ENCODE measurements around the gene CDC25A.

Gene CDC25A

DNA sequence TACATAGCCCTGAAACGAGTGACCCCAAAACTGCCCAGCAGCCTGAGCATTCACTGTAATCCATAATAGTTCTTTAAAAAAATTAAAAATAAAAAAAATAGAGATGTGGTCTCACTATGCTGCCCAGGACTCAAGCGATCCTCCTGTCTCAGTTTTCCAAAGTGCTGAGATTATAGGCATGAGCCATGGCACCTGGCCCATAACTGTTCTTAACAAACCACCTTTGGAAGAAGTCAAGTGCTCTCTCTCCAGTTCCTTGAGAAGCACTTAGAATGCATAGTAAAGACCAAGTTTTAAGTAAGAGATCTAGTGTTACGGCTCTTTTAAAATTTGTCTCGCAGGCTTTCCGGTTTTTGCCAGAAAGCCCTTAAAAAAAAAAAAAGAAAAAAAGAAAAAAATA is 8.2 kb downstream of the CDC25A start:
- TF ChIP-seq ZFP30 (CRISPR knock-in tag; IDR thresholded peaks at IDR 0.05) (no peak), ZFP3 (CRISPR knock-in tag; IDR thresholded peaks at IDR 0.05) (no peak), ZNF70 (CRISPR knock-in tag; IDR thresholded peaks at IDR 0.05) (no peak), OSR1 (CRISPR knock-in tag; IDR thresholded peaks at IDR 0.05) (no peak), ISL1 (CRISPR knock-in tag; IDR thresholded peaks at IDR 0.05) (no peak), PPARA (CRISPR knock-in tag; IDR thresholded peaks at IDR 0.05; ENCODE audit: borderline replicate concordance) (no peak)
- no peak for ATAC-seq

DNA sequence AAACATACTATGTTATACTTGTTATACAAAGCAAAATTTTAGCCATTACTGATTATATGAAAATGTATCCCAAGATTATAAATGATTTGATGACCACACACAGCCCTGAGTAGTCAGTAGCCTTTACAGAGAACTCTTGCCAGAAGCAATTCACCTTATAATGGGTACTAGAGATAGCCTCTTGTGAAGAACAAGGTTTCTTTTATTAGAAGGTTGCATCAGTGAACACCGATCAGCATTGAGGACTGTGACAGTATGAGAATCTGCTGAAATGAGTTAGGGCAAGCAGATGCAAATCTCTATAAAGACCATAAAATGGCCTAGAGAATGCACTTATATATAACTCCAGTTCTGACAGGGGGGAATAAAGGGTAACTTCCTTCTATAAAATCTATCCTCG is 10.1 kb downstream of the CDC25A start:
- no peak for ATAC-seq
- TF ChIP-seq, protein P1, sequence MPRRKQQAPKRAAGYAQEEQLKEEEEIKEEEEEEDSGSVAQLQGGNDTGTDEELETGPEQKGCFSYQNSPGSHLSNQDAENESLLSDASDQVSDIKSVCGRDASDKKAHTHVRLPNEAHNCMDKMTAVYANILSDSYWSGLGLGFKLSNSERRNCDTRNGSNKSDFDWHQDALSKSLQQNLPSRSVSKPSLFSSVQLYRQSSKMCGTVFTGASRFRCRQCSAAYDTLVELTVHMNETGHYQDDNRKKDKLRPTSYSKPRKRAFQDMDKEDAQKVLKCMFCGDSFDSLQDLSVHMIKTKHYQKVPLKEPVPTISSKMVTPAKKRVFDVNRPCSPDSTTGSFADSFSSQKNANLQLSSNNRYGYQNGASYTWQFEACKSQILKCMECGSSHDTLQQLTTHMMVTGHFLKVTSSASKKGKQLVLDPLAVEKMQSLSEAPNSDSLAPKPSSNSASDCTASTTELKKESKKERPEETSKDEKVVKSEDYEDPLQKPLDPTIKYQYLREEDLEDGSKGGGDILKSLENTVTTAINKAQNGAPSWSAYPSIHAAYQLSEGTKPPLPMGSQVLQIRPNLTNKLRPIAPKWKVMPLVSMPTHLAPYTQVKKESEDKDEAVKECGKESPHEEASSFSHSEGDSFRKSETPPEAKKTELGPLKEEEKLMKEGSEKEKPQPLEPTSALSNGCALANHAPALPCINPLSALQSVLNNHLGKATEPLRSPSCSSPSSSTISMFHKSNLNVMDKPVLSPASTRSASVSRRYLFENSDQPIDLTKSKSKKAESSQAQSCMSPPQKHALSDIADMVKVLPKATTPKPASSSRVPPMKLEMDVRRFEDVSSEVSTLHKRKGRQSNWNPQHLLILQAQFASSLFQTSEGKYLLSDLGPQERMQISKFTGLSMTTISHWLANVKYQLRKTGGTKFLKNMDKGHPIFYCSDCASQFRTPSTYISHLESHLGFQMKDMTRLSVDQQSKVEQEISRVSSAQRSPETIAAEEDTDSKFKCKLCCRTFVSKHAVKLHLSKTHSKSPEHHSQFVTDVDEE (CRISPR knock-in tag; IDR thresholded peaks at IDR 0.05): no peak
- TF ChIP-seq TCF4 (CRISPR knock-in tag; IDR thresholded peaks at IDR 0.05; ENCODE audit: borderline replicate concordance) (no peak), ZNF565 (CRISPR knock-in tag; conservative IDR thresholded peaks at IDR 0.05; ENCODE audit: low read depth) (no peak), ZFP3 (CRISPR knock-in tag; IDR thresholded peaks at IDR 0.05) (no peak), ISL1 (CRISPR knock-in tag; IDR thresholded peaks at IDR 0.05) (no peak), ZNF8 (CRISPR knock-in tag; IDR thresholded peaks at IDR 0.05) (no peak)
- TF ChIP-seq, protein P2, sequence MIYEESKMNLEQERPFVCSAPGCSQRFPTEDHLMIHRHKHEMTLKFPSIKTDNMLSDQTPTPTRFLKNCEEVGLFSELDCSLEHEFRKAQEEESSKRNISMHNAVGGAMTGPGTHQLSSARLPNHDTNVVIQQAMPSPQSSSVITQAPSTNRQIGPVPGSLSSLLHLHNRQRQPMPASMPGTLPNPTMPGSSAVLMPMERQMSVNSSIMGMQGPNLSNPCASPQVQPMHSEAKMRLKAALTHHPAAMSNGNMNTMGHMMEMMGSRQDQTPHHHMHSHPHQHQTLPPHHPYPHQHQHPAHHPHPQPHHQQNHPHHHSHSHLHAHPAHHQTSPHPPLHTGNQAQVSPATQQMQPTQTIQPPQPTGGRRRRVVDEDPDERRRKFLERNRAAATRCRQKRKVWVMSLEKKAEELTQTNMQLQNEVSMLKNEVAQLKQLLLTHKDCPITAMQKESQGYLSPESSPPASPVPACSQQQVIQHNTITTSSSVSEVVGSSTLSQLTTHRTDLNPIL (CRISPR knock-in tag; IDR thresholded peaks at IDR 0.05; ENCODE audit: low read depth): no peak

DNA sequence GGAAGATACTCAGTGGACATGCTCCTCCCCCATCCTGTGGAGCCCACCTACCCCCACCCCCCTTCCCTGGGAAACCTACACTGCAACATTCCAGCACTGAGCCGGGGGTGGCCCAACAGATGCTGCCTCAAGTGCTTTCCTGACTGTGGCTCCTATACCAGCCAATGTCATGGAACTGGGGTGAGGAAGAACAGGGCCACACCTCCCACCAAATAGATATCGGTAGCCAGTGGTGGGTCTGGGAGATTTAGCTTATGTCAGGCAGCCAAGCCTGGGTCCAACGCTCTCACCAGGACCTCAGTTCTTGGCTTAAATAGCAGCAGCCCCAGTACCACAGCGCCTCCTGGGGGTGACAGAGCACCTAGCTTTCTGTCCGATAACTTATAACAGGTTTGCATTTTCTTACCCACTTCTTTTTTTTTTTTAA is 30.3 kb downstream of the CDC25A start:
- ATAC-seq: peak; percentile 64
- TF ChIP-seq RARB (CRISPR knock-in tag; IDR thresholded peaks at IDR 0.05) (no peak), ZNF8 (CRISPR knock-in tag; IDR thresholded peaks at IDR 0.05) (no peak)

DNA sequence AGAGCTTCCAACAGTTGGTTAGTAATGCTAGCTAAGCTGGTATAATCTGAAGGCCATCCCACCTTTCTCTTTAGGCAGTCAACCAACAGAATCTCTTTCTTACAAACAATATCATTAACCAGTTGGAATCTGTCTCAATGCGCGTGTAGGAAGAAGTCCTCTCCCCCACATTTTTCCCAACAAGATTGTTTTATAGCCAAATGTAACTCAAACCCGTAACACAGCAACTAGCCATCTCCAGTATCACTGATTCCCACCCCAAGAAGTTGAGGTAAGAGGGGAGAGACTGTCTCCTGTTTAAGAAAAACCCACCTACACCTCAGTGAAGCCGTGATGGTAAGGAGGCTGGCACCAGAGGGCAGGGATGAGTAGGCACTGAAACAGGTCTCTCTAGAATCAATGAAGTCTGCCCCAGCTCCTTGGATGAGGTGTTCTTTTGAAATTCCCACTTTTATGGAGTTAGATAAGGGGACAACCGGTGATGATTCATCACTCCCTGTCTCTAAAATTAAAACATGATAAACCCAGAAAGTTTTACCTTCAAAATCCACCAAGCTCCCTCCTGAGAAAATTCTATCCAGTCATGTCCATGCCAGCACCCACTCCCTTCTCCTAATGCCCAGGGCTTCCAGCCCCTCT is 30.9 kb downstream of the CDC25A start:
- ATAC-seq: no peak
- TF ChIP-seq BACH2 (CRISPR knock-in tag; IDR thresholded peaks at IDR 0.05; ENCODE audit: borderline replicate concordance) (no peak), ZNF565 (CRISPR knock-in tag; conservative IDR thresholded peaks at IDR 0.05; ENCODE audit: low read depth) (no peak), TOX (CRISPR knock-in tag; IDR thresholded peaks at IDR 0.05; ENCODE audit: borderline replicate concordance) (no peak), ESRRG (CRISPR knock-in tag; IDR thresholded peaks at IDR 0.05) (no peak), OSR1 (CRISPR knock-in tag; IDR thresholded peaks at IDR 0.05) (no peak)
- TF ChIP-seq, protein P1 (CRISPR knock-in tag; IDR thresholded peaks at IDR 0.05): no peak

DNA sequence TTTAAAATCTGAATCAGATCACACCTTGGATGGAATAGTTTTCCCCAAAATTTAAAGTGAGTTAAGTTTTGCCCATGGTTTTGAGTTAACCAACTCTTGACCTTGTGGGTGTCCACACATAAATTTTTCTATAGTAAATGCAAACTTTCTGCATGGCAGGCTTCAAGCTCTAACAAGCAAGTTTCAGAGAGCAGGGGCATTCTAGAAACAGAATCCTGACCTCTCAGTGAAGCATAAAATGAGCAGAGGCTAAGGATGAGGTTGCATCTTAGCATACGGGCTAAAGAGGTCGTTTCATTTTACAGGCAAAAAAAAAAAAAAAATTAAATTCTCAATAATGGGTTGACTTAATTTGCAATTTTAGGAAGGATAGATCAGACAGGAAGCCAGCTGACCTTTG is 32.1 kb downstream of the CDC25A start:
- ATAC-seq: no peak

More for the DNA sequence above, 32.1 kb downstream of the CDC25A start:
- no peak for TF ChIP-seq ZNF70 (CRISPR knock-in tag; IDR thresholded peaks at IDR 0.05)
- TF ChIP-seq BACH2 (CRISPR knock-in tag; IDR thresholded peaks at IDR 0.05; ENCODE audit: borderline replicate concordance): no peak
- TF ChIP-seq, protein P3, sequence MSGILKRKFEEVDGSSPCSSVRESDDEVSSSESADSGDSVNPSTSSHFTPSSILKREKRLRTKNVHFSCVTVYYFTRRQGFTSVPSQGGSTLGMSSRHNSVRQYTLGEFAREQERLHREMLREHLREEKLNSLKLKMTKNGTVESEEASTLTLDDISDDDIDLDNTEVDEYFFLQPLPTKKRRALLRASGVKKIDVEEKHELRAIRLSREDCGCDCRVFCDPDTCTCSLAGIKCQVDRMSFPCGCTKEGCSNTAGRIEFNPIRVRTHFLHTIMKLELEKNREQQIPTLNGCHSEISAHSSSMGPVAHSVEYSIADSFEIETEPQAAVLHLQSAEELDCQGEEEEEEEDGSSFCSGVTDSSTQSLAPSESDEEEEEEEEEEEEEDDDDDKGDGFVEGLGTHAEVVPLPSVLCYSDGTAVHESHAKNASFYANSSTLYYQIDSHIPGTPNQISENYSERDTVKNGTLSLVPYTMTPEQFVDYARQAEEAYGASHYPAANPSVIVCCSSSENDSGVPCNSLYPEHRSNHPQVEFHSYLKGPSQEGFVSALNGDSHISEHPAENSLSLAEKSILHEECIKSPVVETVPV (CRISPR knock-in tag; IDR thresholded peaks at IDR 0.05): no peak
- no peak for TF ChIP-seq TOX (CRISPR knock-in tag; IDR thresholded peaks at IDR 0.05; ENCODE audit: borderline replicate concordance)

Measured in SK-N-SH treated with all-trans-retinoic acid at 6 μM for 48 hours (cell line).